H9 (cell line): Measurements from ENCODE around the gene GRIN2A. TPM values are rescaled to one million over a fixed set of nuclear protein-coding genes. Genes with fewer than 3 reads are reported as not detected.

Source experiments
- DNase-seq: peaks from one replicate; pipeline ENCODE4 v3.0.0-alpha.2; 2017
- H2AFZ ChIP-seq: one replicate; pipeline ENCODE4 v1.6.1; 2013; ENCODE audit warnings: mild to moderate bottlenecking, low read length, control low read depth, moderate library complexity
- H2AK5ac ChIP-seq: 2 replicates; pipeline ENCODE4 v1.6.1; 2013; ENCODE audit warnings: low read length, control low read depth, mixed read lengths; ENCODE audit not compliant: insufficient read length
- H2BK120ac ChIP-seq: one replicate; pipeline ENCODE4 v1.6.1; 2013; ENCODE audit warnings: low read depth, mild to moderate bottlenecking, low read length, control low read depth, inconsistent platforms; ENCODE audit not compliant: poor library complexity, severe bottlenecking
- H2BK12ac ChIP-seq: 2 replicates; pipeline ENCODE4 v1.6.1; 2013; ENCODE audit warnings: low read length, control low read depth, mixed read lengths, low read depth; ENCODE audit not compliant: insufficient read length
- H2BK15ac ChIP-seq: 2 replicates; pipeline ENCODE4 v1.6.1; 2013; ENCODE audit warnings: low read depth, low read length, control low read depth
- H2BK20ac ChIP-seq: one replicate; pipeline ENCODE4 v1.6.1; 2013; ENCODE audit warnings: low read depth, mild to moderate bottlenecking, low read length, control low read depth, inconsistent platforms; ENCODE audit not compliant: poor library complexity, severe bottlenecking
- H2BK5ac ChIP-seq: 2 replicates; pipeline ENCODE4 v1.6.1; 2013; ENCODE audit warnings: low read length, control low read depth, mixed read lengths; ENCODE audit not compliant: insufficient read length
- H3K14ac ChIP-seq: 2 replicates; pipeline ENCODE4 v1.6.1; 2013; ENCODE audit warnings: low read length, control low read depth; ENCODE audit not compliant: insufficient read depth
- H3K18ac ChIP-seq: 2 replicates; pipeline ENCODE4 v1.6.1; 2013; ENCODE audit warnings: low read depth, mild to moderate bottlenecking, mixed read lengths, low read length, control low read depth; ENCODE audit not compliant: insufficient read length
- H3K23ac ChIP-seq: 2 replicates; pipeline ENCODE4 v1.6.1; 2013; ENCODE audit warnings: low read length, control low read depth, mixed read lengths, low read depth; ENCODE audit not compliant: insufficient read length
- H3K23me2 ChIP-seq: 2 replicates; pipeline ENCODE4 v1.6.1; 2013; ENCODE audit warnings: low read depth, mild to moderate bottlenecking, mixed read lengths, low read length, control low read depth; ENCODE audit not compliant: insufficient read length, poor library complexity, severe bottlenecking
- H3K27ac ChIP-seq: 2 replicates; pipeline ENCODE4 v1.5.1; 2013; ENCODE audit warnings: low read length, control low read depth, mixed read lengths, low read depth; ENCODE audit not compliant: insufficient read length
- H3K27me3 ChIP-seq: 2 replicates; pipeline ENCODE4 v1.6.1; 2013; ENCODE audit warnings: low read length, control low read depth, inconsistent platforms; ENCODE audit not compliant: insufficient read depth
- H3K4ac ChIP-seq: 2 replicates; pipeline ENCODE4 v1.6.1; 2013; ENCODE audit warnings: low read depth, mild to moderate bottlenecking, control low read depth, inconsistent platforms, low read length, moderate library complexity
- H3K4me1 ChIP-seq: 2 replicates; pipeline ENCODE4 v1.6.1; 2013; ENCODE audit warnings: low read length, control low read depth, inconsistent platforms; ENCODE audit not compliant: insufficient read depth
- H3K4me2 ChIP-seq: 2 replicates; pipeline ENCODE4 v1.6.1; 2013; ENCODE audit warnings: low read length, control low read depth, mixed read lengths; ENCODE audit not compliant: insufficient read length, insufficient read depth
- H3K56ac ChIP-seq: 2 replicates; pipeline ENCODE4 v1.6.1; 2013; ENCODE audit warnings: low read depth, mild to moderate bottlenecking, mixed read lengths, low read length, control low read depth; ENCODE audit not compliant: insufficient read length
- H3K79me1 ChIP-seq: 2 replicates; pipeline ENCODE4 v1.6.1; 2013; ENCODE audit warnings: low read depth, mild to moderate bottlenecking, moderate library complexity, low read length, control low read depth, inconsistent platforms; ENCODE audit not compliant: insufficient read depth, poor library complexity, severe bottlenecking
- H3K79me2 ChIP-seq: 2 replicates; pipeline ENCODE4 v1.6.1; 2013; ENCODE audit warnings: low read length, control low read depth, inconsistent platforms; ENCODE audit not compliant: insufficient read depth
- H3K9ac ChIP-seq: 2 replicates; pipeline ENCODE4 v1.6.1; 2013; ENCODE audit warnings: low read length, control low read depth, mixed read lengths; ENCODE audit not compliant: insufficient read length; ENCODE audit errors: extremely low read depth
- H3K9me3 ChIP-seq: one replicate; pipeline ENCODE4 v1.6.1; 2013; ENCODE audit warnings: low read depth, low read length, inconsistent platforms; ENCODE audit not compliant: control insufficient read depth
- H3T11ph ChIP-seq: one replicate; pipeline ENCODE4 v1.6.1; 2013; ENCODE audit warnings: mild to moderate bottlenecking, low read length, control low read depth, inconsistent platforms
- H4K20me1 ChIP-seq: one replicate; pipeline ENCODE4 v1.6.1; 2013; ENCODE audit not compliant: control insufficient read depth, insufficient read length, insufficient read depth
- H4K5ac ChIP-seq: 2 replicates; pipeline ENCODE4 v1.6.1; 2013; ENCODE audit warnings: low read depth, mild to moderate bottlenecking, mixed read lengths, low read length, control low read depth; ENCODE audit not compliant: insufficient read length
- H4K8ac ChIP-seq: replicated peaks from 2 replicates; pipeline ENCODE4 v1.6.1; 2013; ENCODE audit warnings: low read length, control low read depth, mixed read lengths, low read depth; ENCODE audit not compliant: insufficient read length
- H4K91ac ChIP-seq: 2 replicates; pipeline ENCODE4 v1.6.1; 2013; ENCODE audit warnings: low read depth, mild to moderate bottlenecking, moderate library complexity, mixed read lengths, low read length, control low read depth; ENCODE audit not compliant: insufficient read length
- H3K27ac Mint-ChIP-seq, 3 experiments: 2 replicates in 2 of 3; 3 replicates in 1 of 3; pipeline ENCODE4 v1.8.0; 2020 to 2021; ENCODE audit warnings: mixed read lengths in 3 of 3, mild to moderate bottlenecking in 1 of 3, moderate library complexity in 1 of 3
- H3K27me3 Mint-ChIP-seq: 2 replicates; pipeline ENCODE4 v1.8.0; 2021; ENCODE audit warnings: low read depth, mild to moderate bottlenecking, moderate library complexity, mixed read lengths
- H3K36me3 Mint-ChIP-seq, 3 experiments: 2 replicates in 2 of 3; 3 replicates in 1 of 3; pipeline ENCODE4 v1.8.0; 2020 to 2021; ENCODE audit warnings: low read depth in 3 of 3, mixed read lengths in 3 of 3; ENCODE audit not compliant: insufficient read depth in 1 of 3
- H3K4me1 Mint-ChIP-seq, 2 experiments: 2 replicates each; pipeline ENCODE4 v1.8.0; 2020; ENCODE audit warnings: mixed read lengths in 2 of 2
- H3K4me3 Mint-ChIP-seq, 2 experiments: 2 replicates in 1 of 2; 3 replicates in 1 of 2; pipeline ENCODE4 v1.8.0; 2020 to 2021; ENCODE audit warnings: mild to moderate bottlenecking in 2 of 2, mixed read lengths in 2 of 2, moderate library complexity in 1 of 2
- H3K9me3 Mint-ChIP-seq, 2 experiments: 2 replicates in 1 of 2; 3 replicates in 1 of 2; pipeline ENCODE4 v1.8.0; 2020; ENCODE audit warnings: mild to moderate bottlenecking in 2 of 2, mixed read lengths in 2 of 2, moderate library complexity in 1 of 2
- WGBS: extraction: QIAGEN DNeasy Blood & Tissue Kit; methylation state at CpG from one replicate; pipeline ENCODE4 v1.1.7; 2013; ENCODE audit warnings: missing lambda C conversion rate, low lambda C conversion rate, mixed read lengths; ENCODE audit not compliant: insufficient read length; ENCODE audit errors: extremely low coverage; 5-methylcytosine and 5-hydroxymethylcytosine counted together
- total RNA-seq: library from RNA; stranded (reverse); gene quantifications from 2 replicates; pipeline ENCODE4 v1.2.1, GENCODE V29; 2021
- TF ChIP-seq, protein P1 (sequence below): fragments of 200-600 bp; sonication (generic); conservative IDR thresholded peaks from 3 replicates; pipeline ENCODE4 v1.8.0; 2021; ENCODE audit warnings: antibody characterized with exemption, mild to moderate bottlenecking

Gene GRIN2A
- total RNA-seq, 1 experiment from 2014 or later: 1.5 TPM

DNA sequence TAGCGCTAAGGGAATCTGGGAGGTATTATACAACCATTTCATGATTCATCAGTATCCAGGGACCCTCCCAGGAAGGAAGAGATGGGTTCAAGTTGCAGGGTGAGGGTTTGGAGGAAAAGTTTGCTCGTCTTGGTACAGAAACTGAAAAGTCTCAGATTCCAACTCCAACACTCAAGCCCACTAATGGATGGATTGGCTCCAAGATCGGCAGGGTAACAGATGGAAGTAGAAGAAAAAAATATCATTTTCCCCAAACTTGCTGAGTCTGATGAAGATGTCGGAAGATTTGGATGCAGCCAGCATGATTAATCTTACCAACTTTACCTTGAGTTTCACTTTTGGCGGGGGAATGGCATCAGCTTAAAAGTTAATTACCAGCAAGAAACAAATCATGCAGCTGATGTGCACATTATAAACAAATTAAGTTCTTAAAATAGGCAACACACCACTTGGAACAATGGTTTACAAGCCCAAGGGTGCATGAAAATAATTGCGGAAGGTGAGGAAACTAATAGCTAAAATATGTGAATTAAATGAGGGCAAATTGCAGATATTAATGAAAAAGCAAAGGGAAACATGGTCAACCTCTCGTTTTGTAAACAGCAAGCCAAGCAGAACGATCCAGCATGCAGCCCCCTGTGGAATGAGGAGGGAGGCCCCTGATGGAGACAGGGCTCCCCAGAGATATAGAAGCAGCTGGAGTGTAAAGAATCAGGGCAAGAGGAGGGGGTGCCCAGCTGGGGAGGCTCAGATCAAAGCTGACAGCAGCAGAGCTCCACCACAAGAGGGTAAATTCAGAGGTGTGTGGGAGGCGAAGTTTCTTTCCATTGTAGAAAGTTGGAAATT is 44.1 kb upstream of the GRIN2A start:
- H2BK5ac ChIP-seq: no peak overlapping the region
- H3K9me3 ChIP-seq: no peaks in the 10 kb centered on the region
- Mint-ChIP-seq H3K4me1 (peaks cover 6 to 10% of the 10 kb centered on the region in 2 experiments; a peak in 3 of 4 replicates), H3K27ac (peak overlapping the region in 1 of 3 experiments; percentile 40; a peak in 1 of 7 replicates), H3K27me3 (peaks cover 4% of the 10 kb centered on the region; the same call in 1 of the 2 replicates), H3K36me3 (no peaks in the 10 kb centered on the region), H3K9me3 (peaks cover 0 to 3% of the 10 kb centered on the region in 2 experiments; a peak in 1 of 5 replicates), H3K4me3 (no peak overlapping the region)
- no peak overlapping the region for H2AK5ac ChIP-seq
- no peak overlapping the region for H2BK15ac ChIP-seq
- H3K4me1 ChIP-seq: no peaks in the 10 kb centered on the region
- H3K23ac ChIP-seq: no peak overlapping the region
- DNase-seq: no peak
- H3K14ac ChIP-seq: no peak overlapping the region
- no peaks in the 10 kb centered on the region for H4K20me1 ChIP-seq
- no peak overlapping the region for H3T11ph ChIP-seq
- no peak overlapping the region for H2AFZ ChIP-seq
- H4K91ac ChIP-seq: no peak overlapping the region
- no peak overlapping the region for H3K56ac ChIP-seq
- H3K79me1 ChIP-seq: no peaks in the 10 kb centered on the region
- TF ChIP-seq, protein P1, sequence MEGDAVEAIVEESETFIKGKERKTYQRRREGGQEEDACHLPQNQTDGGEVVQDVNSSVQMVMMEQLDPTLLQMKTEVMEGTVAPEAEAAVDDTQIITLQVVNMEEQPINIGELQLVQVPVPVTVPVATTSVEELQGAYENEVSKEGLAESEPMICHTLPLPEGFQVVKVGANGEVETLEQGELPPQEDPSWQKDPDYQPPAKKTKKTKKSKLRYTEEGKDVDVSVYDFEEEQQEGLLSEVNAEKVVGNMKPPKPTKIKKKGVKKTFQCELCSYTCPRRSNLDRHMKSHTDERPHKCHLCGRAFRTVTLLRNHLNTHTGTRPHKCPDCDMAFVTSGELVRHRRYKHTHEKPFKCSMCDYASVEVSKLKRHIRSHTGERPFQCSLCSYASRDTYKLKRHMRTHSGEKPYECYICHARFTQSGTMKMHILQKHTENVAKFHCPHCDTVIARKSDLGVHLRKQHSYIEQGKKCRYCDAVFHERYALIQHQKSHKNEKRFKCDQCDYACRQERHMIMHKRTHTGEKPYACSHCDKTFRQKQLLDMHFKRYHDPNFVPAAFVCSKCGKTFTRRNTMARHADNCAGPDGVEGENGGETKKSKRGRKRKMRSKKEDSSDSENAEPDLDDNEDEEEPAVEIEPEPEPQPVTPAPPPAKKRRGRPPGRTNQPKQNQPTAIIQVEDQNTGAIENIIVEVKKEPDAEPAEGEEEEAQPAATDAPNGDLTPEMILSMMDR: no peak
- H2BK20ac ChIP-seq: no peak overlapping the region
- H4K5ac ChIP-seq: no peak overlapping the region
- no peak overlapping the region for H4K8ac ChIP-seq
- peaks cover 4% of the 10 kb centered on the region for H3K23me2 ChIP-seq
- no peaks in the 10 kb centered on the region for H3K79me2 ChIP-seq
- no CpG with 5 or more reads among the region's 9 CpGs for WGBS
- H3K27me3 ChIP-seq: no peaks in the 10 kb centered on the region
- no peak overlapping the region for H3K18ac ChIP-seq
- H3K9ac ChIP-seq: no peak overlapping the region
- no peak overlapping the region for H2BK120ac ChIP-seq
- H2BK12ac ChIP-seq: no peak overlapping the region
- no peak overlapping the region for H3K4ac ChIP-seq
- H3K4me2 ChIP-seq: no peak overlapping the region
- no peak overlapping the region for H3K27ac ChIP-seq
